Liver (tissue), 3 donors: ENCODE measurements around the gene CHKB.

ENCODE experiments used
- ATF3 ChIP-seq: IDR thresholded peaks from 2 replicates; pipeline ENCODE4 v1.6.1; 2016; ENCODE audit warnings: antibody characterized with exemption
- EGR1 ChIP-seq, 2 donors: IDR thresholded peaks; 2 replicates each; pipeline ENCODE4 v1.6.1; 2016 to 2018; ENCODE audit warnings: antibody characterized with exemption in 2 of 2, low read depth in 2 of 2
- FOXA1 ChIP-seq: IDR thresholded peaks from 2 replicates; pipeline ENCODE4 v1.6.1; 2016; ENCODE audit warnings: antibody characterized with exemption
- GABPA ChIP-seq, 2 donors: IDR thresholded peaks in 1 of 2; conservative IDR thresholded peaks in 1 of 2; 2 replicates each; pipeline ENCODE4 v1.6.1; 2016; ENCODE audit warnings: antibody characterized with exemption in 2 of 2, mild to moderate bottlenecking in 1 of 2, moderate library complexity in 1 of 2
- HNF4G ChIP-seq: IDR thresholded peaks from 2 replicates; pipeline ENCODE4 v1.6.1; 2016; ENCODE audit warnings: antibody characterized with exemption
- JUND ChIP-seq, 2 donors: IDR thresholded peaks; 2 replicates each; pipeline ENCODE4 v1.6.1; 2016; ENCODE audit warnings: antibody characterized with exemption in 2 of 2
- MAX ChIP-seq: IDR thresholded peaks from 2 replicates; pipeline ENCODE4 v1.6.1; 2016; ENCODE audit warnings: antibody characterized with exemption
- RAD21 ChIP-seq, 2 donors: IDR thresholded peaks; 2 replicates each; pipeline ENCODE4 v1.6.1; 2016; ENCODE audit warnings: antibody characterized with exemption in 2 of 2, mild to moderate bottlenecking in 2 of 2
- REST ChIP-seq: IDR thresholded peaks from 2 replicates; pipeline ENCODE4 v1.6.1; 2016; ENCODE audit warnings: antibody characterized with exemption, mild to moderate bottlenecking
- SP1 ChIP-seq: IDR thresholded peaks from 2 replicates; pipeline ENCODE4 v1.6.1; 2018; ENCODE audit warnings: antibody characterized with exemption, mild to moderate bottlenecking
- TAF1 ChIP-seq: conservative IDR thresholded peaks from 2 replicates; pipeline ENCODE4 v1.6.1; 2016; ENCODE audit warnings: antibody characterized with exemption, mild to moderate bottlenecking
- YY1 ChIP-seq: IDR thresholded peaks from 2 replicates; pipeline ENCODE4 v1.6.1; 2016; ENCODE audit warnings: antibody characterized with exemption, mild to moderate bottlenecking
- ZBTB33 ChIP-seq: IDR thresholded peaks from 2 replicates; pipeline ENCODE4 v1.6.1; 2016; ENCODE audit warnings: antibody characterized with exemption
- TF ChIP-seq, protein P1 (sequence below): fragments of 150-350 bp; IDR thresholded peaks from 2 replicates; pipeline ENCODE4 v1.5.1; 2017; ENCODE audit warnings: improper control_type of control experiment, low read depth, low read length; ENCODE audit not compliant: missing input control
- donor health status: healthy.
- donor health status: healthy.

DNA sequence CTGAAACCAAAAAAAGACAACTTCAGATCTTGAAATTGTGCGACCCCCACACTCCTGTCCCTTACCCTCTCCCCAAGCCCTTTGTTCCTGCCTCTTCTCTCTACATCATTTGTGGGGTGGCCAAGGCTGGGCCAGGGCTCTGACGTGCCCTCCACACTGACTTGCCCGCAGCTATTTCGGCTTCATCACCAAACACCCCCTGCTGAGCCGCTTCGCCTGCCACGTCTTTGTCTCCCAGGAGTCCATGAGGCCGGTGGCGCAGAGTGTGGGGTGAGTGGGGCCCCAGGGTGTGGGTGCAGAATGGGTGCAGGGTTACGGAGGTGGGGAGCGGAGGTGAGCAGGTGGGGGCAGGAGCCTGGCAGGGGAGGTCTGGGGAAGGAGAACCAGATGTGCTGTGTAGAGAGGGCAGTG is 27.4 kb upstream of the CHKB start:
- TF ChIP-seq HNF4G (no peak), JUND (IDR thresholded peaks at IDR 0.05) (no peak), GABPA (IDR thresholded peaks at IDR 0.05 in 1 of 2, conservative IDR thresholded peaks at IDR 0.05 in 1 of 2) (no peak), MAX (no peak), ATF3 (no peak), TAF1 (no peak), SP1 (no peak), ZBTB33 (no peak), REST (no peak), RAD21 (IDR thresholded peaks at IDR 0.05) (no peak), FOXA1 (no peak), YY1 (no peak), EGR1 (IDR thresholded peaks at IDR 0.05; ENCODE audit: low read depth in 2 of 2) (no peak)
- TF ChIP-seq, protein P1, sequence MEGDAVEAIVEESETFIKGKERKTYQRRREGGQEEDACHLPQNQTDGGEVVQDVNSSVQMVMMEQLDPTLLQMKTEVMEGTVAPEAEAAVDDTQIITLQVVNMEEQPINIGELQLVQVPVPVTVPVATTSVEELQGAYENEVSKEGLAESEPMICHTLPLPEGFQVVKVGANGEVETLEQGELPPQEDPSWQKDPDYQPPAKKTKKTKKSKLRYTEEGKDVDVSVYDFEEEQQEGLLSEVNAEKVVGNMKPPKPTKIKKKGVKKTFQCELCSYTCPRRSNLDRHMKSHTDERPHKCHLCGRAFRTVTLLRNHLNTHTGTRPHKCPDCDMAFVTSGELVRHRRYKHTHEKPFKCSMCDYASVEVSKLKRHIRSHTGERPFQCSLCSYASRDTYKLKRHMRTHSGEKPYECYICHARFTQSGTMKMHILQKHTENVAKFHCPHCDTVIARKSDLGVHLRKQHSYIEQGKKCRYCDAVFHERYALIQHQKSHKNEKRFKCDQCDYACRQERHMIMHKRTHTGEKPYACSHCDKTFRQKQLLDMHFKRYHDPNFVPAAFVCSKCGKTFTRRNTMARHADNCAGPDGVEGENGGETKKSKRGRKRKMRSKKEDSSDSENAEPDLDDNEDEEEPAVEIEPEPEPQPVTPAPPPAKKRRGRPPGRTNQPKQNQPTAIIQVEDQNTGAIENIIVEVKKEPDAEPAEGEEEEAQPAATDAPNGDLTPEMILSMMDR = no peak
